GM19455 (cell line): ENCODE results near the gene CUTA.

Experiments
- ATAC-seq: cut with Tn5 transposase; IDR thresholded peaks from one replicate; pipeline ENCODE4 v1.9.1; 2021; ENCODE audit not compliant: unreplicated experiment

The CUTA gene

GRCh38 chr6:33439956-33440648, 22.2 kb upstream of the CUTA start:
- no peak for ATAC-seq

GRCh38 chr6:33438978-33439594, 21.2 kb upstream of the CUTA start:
- no peak for ATAC-seq

- ATAC-seq, result no peak
These were observed 19.8 kb upstream of the CUTA start for GRCh38 chr6:33437666-33438065.

GRCh38 chr6:33434961-33435360, 17.1 kb upstream of the CUTA start:
- ATAC-seq, result no peak

- no peak for ATAC-seq
These were observed 15.8 kb upstream of the CUTA start for GRCh38 chr6:33433544-33434191.

GRCh38 chr6:33433001-33433543, 15.2 kb upstream of the CUTA start:
- ATAC-seq, result no peak

GRCh38 chr6:33432546-33432945, 14.6 kb upstream of the CUTA start:
- no peak for ATAC-seq

GRCh38 chr6:33431880-33432541, 14.1 kb upstream of the CUTA start:
- ATAC-seq, result no peak

GRCh38 chr6:33430991-33431879, 13.3 kb upstream of the CUTA start:
- ATAC-seq, result no peak

GRCh38 chr6:33430334-33430733, 12.4 kb upstream of the CUTA start:
- ATAC-seq, result no peak

GRCh38 chr6:33429750-33430052, 11.8 kb upstream of the CUTA start:
- no peak for ATAC-seq

GRCh38 chr6:33428966-33429749, 11.3 kb upstream of the CUTA start:
- no peak for ATAC-seq

GRCh38 chr6:33428224-33428965, 10.5 kb upstream of the CUTA start:
- no peak for ATAC-seq

- no peak for ATAC-seq
These were observed 9.8 kb upstream of the CUTA start for GRCh38 chr6:33427585-33428223.

- ATAC-seq, result no peak
These were observed 8.9 kb upstream of the CUTA start for GRCh38 chr6:33426590-33427511.

- no peak for ATAC-seq
These were observed 8.0 kb upstream of the CUTA start for GRCh38 chr6:33425668-33426577.
